HuH-7.5 (cell line): ENCODE data around the gene ALDH1L1.
"Not testable (repeated sequence)": the region's sequence is repeated elsewhere in the genome, so short reads cannot be mapped to it uniquely, and the experiment has no call there.

Experiments
- DNase-seq: peaks from one replicate; pipeline ENCODE4 v3.0.0; 2011; ENCODE audit warnings: low spot score

Gene ALDH1L1

DNA sequence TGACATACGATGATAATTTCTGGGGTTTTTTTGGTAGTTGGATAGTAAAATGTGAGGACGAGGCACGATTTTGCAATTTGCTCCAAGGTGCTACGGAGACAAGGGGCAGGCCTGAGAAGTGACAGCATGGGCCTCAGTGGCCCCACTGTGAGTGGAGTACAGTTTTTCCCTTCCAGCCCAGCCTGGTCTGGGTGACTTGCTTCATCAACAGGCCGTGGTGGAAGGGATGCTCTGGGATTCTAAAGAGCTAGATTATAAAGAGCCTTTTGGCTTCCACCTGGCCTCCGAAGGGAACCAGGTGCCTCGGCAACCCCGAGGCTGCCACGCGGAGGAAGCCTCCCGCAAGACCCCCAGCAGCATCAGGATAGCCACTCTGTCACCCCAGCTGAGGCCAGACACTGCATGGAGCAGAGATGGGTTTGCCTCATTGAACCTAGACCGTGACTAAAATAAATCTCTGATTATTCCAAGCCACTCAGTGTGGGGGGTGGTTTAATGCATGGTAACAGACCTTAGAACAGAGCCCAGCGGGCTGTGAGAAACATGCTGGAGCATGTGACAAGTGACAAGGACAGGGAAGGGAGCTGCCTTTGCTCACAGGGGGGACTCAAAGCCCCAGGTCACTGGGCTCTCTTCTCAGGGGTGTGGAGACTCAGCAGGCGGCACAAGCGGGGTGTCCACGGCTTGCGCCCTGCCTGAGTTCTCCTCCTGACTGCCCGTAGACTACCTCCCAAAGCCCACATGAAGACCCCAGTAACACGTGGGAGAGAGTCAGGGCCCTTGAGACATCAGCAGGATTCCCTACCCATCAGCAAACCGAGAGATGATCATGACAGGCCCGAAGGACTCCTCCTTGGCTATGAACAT lies 73.8 kb downstream of the ALDH1L1 start:
- DNase-seq = no peak

- no peak for DNase-seq
These were observed 74.6 kb downstream of the ALDH1L1 start for GRCh38 chr3:126105691-126106187.

GRCh38 chr3:126104742-126105605 lies 75.4 kb downstream of the ALDH1L1 start:
- no peak for DNase-seq

GRCh38 chr3:126104028-126104635 lies 76.3 kb downstream of the ALDH1L1 start:
- no peak for DNase-seq

DNA sequence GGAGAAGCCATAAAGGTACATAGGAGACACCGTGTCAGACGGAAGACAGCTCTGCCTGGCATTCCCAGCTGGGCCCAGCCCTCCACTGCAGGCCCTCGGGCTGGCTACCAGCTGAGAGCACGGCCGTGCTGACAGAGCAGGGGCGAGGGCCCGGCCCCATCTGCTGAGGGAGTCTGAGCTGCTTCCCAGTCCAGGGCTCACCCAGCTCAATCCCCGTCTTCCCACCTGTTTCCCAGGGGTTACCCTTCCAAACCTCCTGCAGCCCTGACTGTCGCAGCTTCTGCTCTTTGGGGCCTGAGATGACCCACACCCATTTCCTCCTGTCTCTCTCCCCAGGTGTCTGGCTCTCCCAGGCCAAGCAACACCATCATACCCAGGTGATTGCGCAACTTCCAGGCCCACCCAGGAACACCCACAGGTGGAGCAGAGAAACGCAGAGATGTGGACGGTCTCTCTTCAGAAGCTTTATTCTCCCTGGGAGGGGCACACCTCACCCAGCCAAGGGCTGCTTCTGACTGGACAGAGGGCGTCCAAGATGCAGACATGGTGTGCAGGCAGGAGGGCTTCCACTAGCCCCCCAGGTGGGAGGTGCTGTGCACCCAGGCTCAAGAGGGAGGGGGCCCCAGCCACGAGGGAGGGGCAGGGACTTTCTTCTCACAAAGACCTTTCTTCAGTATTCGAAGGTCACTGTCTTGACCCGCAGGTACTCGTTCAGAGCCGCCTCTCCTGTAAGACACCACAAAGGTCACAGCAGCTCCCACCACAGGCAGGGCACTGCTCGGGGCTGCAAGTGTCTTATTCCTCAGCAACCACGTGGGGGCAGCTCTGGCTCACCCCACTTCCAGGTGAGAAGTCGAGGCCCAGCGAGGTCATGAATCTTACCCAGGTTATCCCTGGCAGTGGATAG lies 77.0 kb downstream of the ALDH1L1 start:
- DNase-seq = no peak

- DNase-seq = no peak
These were observed 77.8 kb downstream of the ALDH1L1 start for GRCh38 chr3:126102530-126102951.

- no peak for DNase-seq
These were observed 78.4 kb downstream of the ALDH1L1 start for GRCh38 chr3:126102011-126102410.

- no peak for DNase-seq
These were observed 78.8 kb downstream of the ALDH1L1 start for GRCh38 chr3:126101521-126101982.

- DNase-seq = no peak
These were observed 79.6 kb downstream of the ALDH1L1 start for GRCh38 chr3:126100634-126101301.

GRCh38 chr3:126100269-126100633 lies 80.1 kb downstream of the ALDH1L1 start:
- DNase-seq = no peak

GRCh38 chr3:126098391-126098858 lies 82.0 kb downstream of the ALDH1L1 start:
- no peak for DNase-seq

DNA sequence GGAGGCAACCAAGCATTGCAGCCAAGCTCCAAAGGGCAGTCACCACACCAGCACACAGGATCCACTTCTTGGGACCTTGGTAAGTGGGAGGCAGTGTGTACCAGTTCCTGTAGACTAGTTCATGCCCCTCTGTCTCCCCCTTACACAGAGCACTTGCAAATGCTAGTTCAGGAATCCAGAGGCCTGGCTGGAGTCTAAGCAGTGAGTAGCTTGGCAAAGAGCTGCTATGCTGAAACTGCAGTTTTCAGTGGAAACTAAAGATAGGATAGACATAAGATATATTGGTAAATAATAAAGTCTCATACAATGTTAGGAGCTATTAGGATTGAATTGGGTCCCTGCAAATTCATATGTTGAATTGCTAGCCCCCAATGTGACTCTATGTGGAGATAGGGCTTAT lies 82.6 kb downstream of the ALDH1L1 start:
- DNase-seq = no peak

DNA sequence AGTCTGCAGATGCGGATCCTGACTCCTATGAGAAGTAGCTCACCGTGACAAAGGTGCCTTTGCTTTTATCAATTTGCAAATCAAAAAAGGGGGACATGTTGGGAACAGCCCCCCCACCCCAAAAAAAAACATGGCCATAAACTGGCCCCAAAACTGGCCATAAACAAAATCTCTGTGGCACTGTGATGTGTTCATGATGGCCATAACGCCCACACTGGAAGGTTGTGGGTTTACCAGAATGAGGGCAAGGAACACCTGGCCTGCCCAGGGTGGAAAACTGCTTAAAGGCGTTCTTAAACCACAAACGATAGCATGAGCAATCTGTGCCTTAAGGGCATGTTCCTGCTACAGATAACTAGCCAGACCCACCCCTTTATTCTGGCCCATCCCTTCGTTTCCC lies 84.1 kb downstream of the ALDH1L1 start:
- not testable (repeated sequence) for DNase-seq

- not testable (repeated sequence) for DNase-seq
These were observed 88.3 kb downstream of the ALDH1L1 start for GRCh38 chr3:126092128-126092527.

- no peak for DNase-seq
These were observed 92.7 kb downstream of the ALDH1L1 start for GRCh38 chr3:126087552-126088175.

DNA sequence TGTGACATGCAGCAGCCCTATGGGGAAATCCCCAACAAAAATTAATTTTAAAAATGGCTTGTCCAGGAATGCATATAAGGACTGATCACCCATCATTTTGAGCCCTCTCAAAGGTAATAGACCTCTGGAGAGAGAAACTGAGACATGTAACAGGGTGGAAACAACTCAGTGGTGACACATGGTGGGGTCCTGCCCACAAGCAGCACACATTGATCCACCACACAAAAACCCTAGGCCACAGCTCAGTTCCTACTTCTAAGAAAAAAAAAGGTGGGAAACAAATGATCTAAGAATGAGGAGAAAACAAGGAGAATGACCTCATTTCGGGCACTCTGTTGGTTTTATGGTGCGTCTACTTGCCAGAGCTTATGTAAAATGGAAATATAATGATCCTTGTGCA lies 94.5 kb downstream of the ALDH1L1 start:
- no peak for DNase-seq

DNA sequence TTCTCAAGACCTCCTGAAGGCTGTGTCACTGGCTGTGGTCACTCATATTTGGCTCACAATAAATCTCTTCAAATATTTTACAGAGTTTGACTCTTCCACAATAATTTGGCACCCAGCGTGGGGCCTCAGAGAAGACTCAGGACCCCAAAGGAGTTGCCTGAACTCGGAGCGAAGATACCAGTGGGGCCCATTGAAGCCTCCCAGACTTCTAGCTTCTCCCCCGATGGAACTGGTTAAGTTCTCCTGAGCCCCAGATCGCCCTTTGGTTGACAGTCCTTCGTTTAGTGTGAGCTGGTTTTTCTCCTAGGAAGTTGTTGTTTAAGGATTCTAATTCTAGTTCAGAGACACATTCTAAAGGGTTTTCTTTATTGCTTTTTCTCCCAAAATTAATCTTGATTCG lies 95.1 kb downstream of the ALDH1L1 start:
- DNase-seq = no peak

DNA sequence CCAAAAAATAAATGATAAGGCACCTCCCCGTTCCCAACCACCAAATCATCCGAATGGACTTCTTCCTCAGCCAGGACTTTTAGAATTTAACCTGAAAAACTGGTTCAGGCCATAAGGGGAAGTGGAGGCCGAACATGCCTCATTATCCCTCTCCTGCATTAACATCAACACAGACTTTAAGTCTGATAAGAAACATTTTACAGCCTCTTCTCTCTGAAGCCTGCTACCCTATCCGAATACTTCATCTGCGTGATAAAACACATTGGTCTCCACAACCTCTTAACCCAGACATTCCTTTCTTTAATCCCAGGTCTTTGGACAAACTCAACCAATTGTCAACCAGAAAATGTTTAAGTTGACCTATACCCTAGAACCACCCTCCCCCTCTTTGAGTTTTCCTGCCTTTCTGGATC lies 95.6 kb downstream of the ALDH1L1 start:
- no peak for DNase-seq

- DNase-seq = peak; percentile 82
These were observed 96.2 kb downstream of the ALDH1L1 start, which contains the start of gene SLC41A3 for GRCh38 chr3:126083913-126084767. Gene SLC41A3, minus strand, starts transcription at chr3:126084124. Its CDS starts 15,905 bp downstream, at chr3:126068219.
